GM19193 (cell line): ENCODE results near the gene TSPAN18.

Experiments used
- POLR2A ChIP-seq: IDR thresholded peaks from 4 replicates; pipeline ENCODE4 v1.6.1; 2011; ENCODE audit not compliant: insufficient read depth, insufficient read length; ENCODE audit errors: extremely low read depth

TSPAN18 gene

DNA sequence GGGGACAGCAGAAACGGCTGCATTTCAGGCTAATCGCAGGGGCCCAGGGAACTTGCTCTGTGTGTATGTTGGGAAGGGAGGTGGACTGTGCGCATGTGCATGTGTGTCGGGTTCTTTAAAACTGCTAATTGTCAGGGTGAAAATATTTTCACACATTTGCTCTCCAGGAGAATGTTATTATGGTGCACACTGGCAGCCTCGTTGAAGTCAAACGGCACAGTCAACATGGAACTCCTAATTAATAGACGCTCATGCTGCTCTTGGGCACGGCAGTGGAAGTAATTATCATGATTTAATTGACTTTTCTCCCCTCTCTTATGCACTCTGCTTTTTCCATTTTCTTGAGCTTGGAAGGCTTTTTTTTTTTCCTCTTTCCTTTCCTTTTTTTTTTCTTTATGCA, 92.6 kb downstream of the TSPAN18 start:
- TF ChIP-seq POLR2A: no peak

DNA sequence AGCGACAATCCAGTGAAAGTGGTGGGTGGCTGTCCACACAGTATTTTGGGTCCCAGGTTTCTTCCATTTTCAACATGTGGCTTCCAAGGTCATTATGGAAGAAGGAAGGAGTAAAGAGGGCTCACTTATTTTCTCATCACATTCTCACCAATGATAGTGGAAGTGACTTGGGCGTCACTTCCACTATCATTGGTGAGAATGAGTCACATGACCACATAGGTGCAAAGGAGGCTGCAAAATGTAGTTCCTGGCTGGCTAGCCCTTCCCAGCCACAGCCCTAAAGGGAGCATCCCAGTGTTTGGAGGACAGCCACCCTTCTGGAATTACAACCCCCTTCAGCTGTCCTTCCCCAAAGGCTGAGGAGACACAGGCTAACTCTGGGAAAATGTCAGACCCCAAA, 95.6 kb downstream of the TSPAN18 start:
- no peak for TF ChIP-seq POLR2A

DNA sequence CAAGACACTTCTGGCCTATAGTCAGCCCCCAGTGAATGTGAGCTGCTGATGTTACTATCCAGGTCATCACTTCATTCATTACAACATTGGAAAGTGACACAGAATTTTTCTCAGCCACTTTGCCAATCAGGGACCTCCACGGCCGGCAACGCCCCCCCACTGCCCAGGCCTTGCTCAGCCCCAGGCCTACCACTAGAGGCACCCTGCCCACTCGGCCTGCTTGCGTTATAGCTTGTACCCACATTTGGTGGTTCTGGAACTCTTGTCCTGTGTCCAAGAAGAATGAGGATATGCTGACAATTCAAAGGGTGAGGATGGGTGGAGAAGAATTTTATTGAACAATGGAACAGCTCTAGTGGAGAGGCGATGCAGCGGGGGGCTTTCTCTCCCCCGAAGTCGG, 96.2 kb downstream of the TSPAN18 start:
- TF ChIP-seq POLR2A: no peak

DNA sequence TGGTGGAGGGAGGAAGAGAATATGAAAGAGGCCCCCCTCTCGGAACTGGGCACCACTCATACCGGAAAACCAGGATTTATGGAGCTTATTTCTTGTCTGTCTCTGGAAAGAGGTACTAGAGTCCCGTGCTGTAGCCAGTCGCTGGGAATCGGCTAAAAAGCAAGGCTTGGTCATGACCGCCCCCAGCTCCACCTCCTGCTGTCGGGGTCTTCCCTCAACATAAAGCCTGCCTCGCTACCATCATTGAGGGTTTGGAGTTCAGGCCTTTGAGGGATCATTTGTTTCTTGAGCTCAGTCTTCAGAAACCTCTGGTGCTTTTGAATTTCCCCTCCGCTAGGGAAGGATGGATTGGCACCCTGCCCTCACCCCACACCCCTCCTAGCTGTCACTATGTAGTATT, 97.1 kb downstream of the TSPAN18 start:
- TF ChIP-seq POLR2A: no peak

DNA sequence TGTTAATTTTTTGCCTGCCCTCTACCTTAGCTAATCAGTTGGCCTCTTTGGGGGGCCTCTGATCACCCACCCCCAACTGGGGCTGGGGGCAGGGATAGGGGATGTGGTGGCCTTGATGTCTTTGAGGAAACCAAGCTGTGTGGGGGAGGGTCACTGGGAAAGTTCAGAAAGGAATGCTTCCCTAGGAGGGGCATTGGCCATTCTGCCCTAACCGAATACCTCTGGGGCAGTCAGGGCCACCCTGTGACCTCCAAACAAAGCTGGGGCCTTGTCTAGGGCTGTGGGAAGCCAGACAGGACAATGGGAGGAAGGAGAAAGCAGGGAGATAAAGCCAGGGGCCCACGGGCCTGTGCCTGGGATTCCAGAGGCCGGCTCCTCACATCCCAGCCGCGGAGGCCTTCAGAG, 97.5 kb downstream of the TSPAN18 start:
- TF ChIP-seq POLR2A: no peak

DNA sequence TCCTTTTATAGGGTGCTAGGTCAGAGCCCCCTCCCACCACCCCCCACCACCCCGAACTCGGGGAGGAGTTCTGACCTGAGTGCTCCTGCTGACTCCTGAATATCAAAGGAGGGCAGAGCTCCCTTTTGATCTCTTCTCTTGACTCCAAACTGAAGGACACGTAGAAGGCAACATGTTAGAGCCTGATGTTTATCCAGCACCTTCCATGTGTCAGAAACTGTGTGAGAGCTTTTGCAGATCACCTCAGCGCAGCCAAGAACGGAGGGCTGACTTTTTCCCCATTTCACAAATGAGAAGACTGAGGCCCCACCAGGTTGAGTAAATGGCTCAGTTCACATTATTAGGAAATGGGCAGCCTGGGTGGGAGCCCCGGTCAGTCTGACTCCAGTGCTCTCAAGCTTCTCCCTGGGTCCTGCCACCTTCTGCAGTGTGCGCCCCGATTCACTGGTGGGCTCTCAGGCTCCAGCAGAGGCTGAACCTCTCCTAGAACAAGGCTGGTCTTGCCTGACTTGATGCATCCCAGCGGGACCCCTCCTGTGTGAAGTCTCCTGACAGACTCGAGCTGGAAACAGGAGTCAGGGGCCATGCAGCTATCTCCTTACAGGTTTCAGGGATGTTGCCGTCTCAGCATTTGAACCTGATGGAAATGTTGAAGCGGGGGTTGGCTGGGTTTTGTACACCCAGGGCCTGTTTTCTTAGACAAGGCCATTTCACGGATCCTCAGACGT, 98.5 kb downstream of the TSPAN18 start:
- no peak for TF ChIP-seq POLR2A

GRCh38 chr11:44826922-44827643, 100.3 kb downstream of the TSPAN18 start:
- TF ChIP-seq POLR2A: no peak

GRCh38 chr11:44828296-44828695, 101.5 kb downstream of the TSPAN18 start:
- no peak for TF ChIP-seq POLR2A

GRCh38 chr11:44829838-44830237, 103.1 kb downstream of the TSPAN18 start:
- no peak for TF ChIP-seq POLR2A

DNA sequence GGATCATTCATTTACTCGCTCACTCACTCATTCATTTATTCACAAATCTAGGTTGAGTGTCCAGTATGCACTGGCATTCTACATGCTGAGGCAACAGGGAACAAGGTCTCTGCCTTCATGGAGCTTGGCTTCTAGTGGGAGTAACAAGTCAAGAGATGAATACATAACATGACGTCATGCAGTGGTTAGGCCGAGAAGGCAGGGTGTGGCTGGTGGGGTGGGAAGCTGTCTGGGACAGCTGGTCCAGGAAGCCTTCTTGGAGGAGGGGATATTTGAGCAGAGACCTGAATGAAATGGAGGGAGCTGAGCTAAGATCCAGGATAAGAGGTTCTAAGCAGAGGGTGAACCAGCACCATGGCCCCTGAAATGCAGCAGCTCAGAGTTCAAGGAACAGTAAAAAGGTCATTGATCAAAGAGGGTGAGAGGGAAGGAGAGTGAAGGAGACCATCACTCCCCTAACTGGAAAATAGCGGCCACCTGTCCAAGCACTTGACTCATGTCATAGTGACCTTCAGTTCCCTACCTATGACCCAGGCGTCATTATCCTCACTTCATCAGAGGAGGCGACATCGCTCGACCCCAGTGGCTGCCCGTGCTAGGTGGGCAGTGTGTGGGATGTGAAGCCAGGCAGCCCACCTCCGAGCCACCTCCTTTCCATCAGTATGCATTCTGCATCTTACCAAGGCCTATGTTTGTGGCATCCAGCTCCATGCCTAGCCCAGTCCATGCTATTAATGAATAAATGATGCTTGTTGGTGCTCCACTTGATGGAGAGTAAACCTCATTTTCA, 105.0 kb downstream of the TSPAN18 start:
- no peak for TF ChIP-seq POLR2A

GRCh38 chr11:44832452-44832851, 105.7 kb downstream of the TSPAN18 start:
- TF ChIP-seq POLR2A: no peak

DNA sequence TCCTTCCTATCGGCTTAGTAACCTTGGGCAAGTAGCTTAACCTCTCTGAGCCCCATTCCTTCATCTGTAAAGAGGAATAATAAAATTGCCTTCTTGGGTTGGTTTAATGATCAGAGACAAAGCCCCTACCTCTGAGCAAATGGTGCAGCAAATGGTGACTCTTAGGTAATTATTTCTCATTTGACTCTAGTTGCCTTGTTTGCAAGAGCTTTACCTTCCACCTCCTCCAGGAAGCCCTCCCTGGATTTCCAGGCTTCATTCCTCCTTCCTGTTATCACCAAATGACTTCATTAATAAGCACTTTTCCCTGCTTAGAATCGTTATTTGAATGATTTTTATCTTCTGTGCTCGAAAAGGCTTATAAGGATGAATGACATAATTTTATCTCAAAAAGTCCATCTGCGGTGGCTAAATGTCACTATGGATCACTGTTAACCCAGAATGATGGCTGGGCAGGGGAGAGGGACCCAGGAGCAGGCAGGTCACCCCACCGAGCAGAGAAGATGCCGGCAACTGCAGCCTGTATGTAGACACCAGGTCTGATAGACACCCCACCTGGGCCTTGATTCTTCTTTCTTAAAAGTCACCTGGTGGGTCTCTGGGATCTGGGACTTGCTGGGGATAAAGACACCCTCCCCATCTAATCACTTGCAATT, 106.6 kb downstream of the TSPAN18 start:
- no peak for TF ChIP-seq POLR2A

- no peak for TF ChIP-seq POLR2A
Measured at GRCh38 chr11:44833877-44834452, 107.2 kb downstream of the TSPAN18 start.

- TF ChIP-seq POLR2A: no peak
Measured at GRCh38 chr11:44834846-44835245, 108.1 kb downstream of the TSPAN18 start.

- TF ChIP-seq POLR2A: no peak
Measured at GRCh38 chr11:44835296-44835695, 108.5 kb downstream of the TSPAN18 start.
